Effector memory CD4-positive, alpha-beta T cell (primary cell): ENCODE results near the gene CDC26.

ENCODE experiments used
- DNase-seq, 3 donors: peaks; one replicate each; pipeline ENCODE4 v3.0.0-alpha.2; 2020
- H3K27ac ChIP-seq: 2 replicates; pipeline ENCODE4 v1.7.0; 2013; ENCODE audit warnings: mild to moderate bottlenecking, low read length, moderate library complexity; ENCODE audit not compliant: insufficient read depth, poor library complexity, severe bottlenecking
- H3K27me3 ChIP-seq: replicated peaks from 2 replicates; pipeline ENCODE4 v1.7.0; 2013; ENCODE audit warnings: mild to moderate bottlenecking, low read length; ENCODE audit not compliant: insufficient read depth, control insufficient read depth, poor library complexity, severe bottlenecking
- H3K36me3 ChIP-seq: 2 replicates; pipeline ENCODE4 v1.7.0; 2013; ENCODE audit warnings: mild to moderate bottlenecking, low read length, moderate library complexity; ENCODE audit not compliant: control insufficient read depth, insufficient read depth
- H3K4me1 ChIP-seq: 2 replicates; pipeline ENCODE4 v1.7.0; 2013; ENCODE audit warnings: low read length, mild to moderate bottlenecking; ENCODE audit not compliant: control insufficient read depth, insufficient read depth, poor library complexity, severe bottlenecking
- H3K4me3 ChIP-seq: 2 replicates; pipeline ENCODE4 v1.7.0; 2013; ENCODE audit warnings: low read length, low read depth, mild to moderate bottlenecking; ENCODE audit not compliant: insufficient read depth, poor library complexity, severe bottlenecking
- H3K9me3 ChIP-seq: 2 replicates; pipeline ENCODE4 v1.7.0; 2013; ENCODE audit warnings: mild to moderate bottlenecking, low read length, moderate library complexity; ENCODE audit not compliant: control insufficient read depth
- total RNA-seq, 3 donors: gene quantifications; one replicate each; lab custom pipeline; 2026; lab: John Stamatoyannopoulos, UW

The CDC26 gene
- total RNA-seq = 8.8 to 13.7 (median 10.0) reads per million in 3 donors

GRCh38 chr9:113275157-113276131 is at the start of gene CDC26, which contains the start of gene PRPF4:
Gene CDC26, minus strand, starts transcription at chr9:113275572. Its CDS starts 3,065 bp downstream, at chr9:113272507.
Gene PRPF4, plus strand, starts transcription at chr9:113275658. Its CDS starts 86 bp downstream, at chr9:113275744.
- no peaks in the 10 kb centered on the region for H3K27me3 ChIP-seq
- peaks cover 5% of the 10 kb centered on the region for H3K4me1 ChIP-seq
- no peaks in the 10 kb centered on the region for H3K9me3 ChIP-seq
- DNase-seq = peak; percentile 88 to 94 (median 90)
- H3K4me3 ChIP-seq = peak within 1 kb of the TSS; percentile 88
- peak within 1 kb of the TSS; percentile 95 for H3K27ac ChIP-seq
- H3K36me3 ChIP-seq = peaks cover 35% of the 10 kb centered on the region

- Histone ChIP-seq H3K36me3 (no peaks in the 10 kb centered on the region), H3K9me3 (no peaks in the 10 kb centered on the region), H3K27me3 (no peaks in the 10 kb centered on the region), H3K4me3 (no peak overlapping the region), H3K4me1 (no peaks in the 10 kb centered on the region), H3K27ac (no peak overlapping the region)
- DNase-seq = no peak
Observed at GRCh38 chr9:113322671-113323070, 47.3 kb upstream of the CDC26 start.

- no peak overlapping the region for H3K4me3 ChIP-seq
- DNase-seq = no peak
- no peaks in the 10 kb centered on the region for H3K4me1 ChIP-seq
- H3K27ac ChIP-seq = no peak overlapping the region
- H3K9me3 ChIP-seq = no peaks in the 10 kb centered on the region
- H3K27me3 ChIP-seq = no peaks in the 10 kb centered on the region
- no peaks in the 10 kb centered on the region for H3K36me3 ChIP-seq
Observed at GRCh38 chr9:113320051-113320450, 44.7 kb upstream of the CDC26 start.

GRCh38 chr9:113319054-113319453 is 43.7 kb upstream of the CDC26 start:
- no peaks in the 10 kb centered on the region for H3K27me3 ChIP-seq
- H3K9me3 ChIP-seq = no peaks in the 10 kb centered on the region
- H3K27ac ChIP-seq = no peak overlapping the region
- H3K36me3 ChIP-seq = no peaks in the 10 kb centered on the region
- no peak overlapping the region for H3K4me3 ChIP-seq
- H3K4me1 ChIP-seq = no peaks in the 10 kb centered on the region
- DNase-seq = no peak

GRCh38 chr9:113317777-113318176 is 42.4 kb upstream of the CDC26 start:
- DNase-seq = no peak
- Histone ChIP-seq H3K4me3 (no peak overlapping the region), H3K27me3 (no peaks in the 10 kb centered on the region), H3K9me3 (no peaks in the 10 kb centered on the region), H3K27ac (no peak overlapping the region), H3K36me3 (no peaks in the 10 kb centered on the region), H3K4me1 (no peaks in the 10 kb centered on the region)

- no peaks in the 10 kb centered on the region for H3K4me1 ChIP-seq
- H3K4me3 ChIP-seq = no peak overlapping the region
- H3K27ac ChIP-seq = no peak overlapping the region
- no peaks in the 10 kb centered on the region for H3K36me3 ChIP-seq
- no peak for DNase-seq
- H3K9me3 ChIP-seq = no peaks in the 10 kb centered on the region
- no peaks in the 10 kb centered on the region for H3K27me3 ChIP-seq
Observed at GRCh38 chr9:113316030-113316429, 40.7 kb upstream of the CDC26 start.

GRCh38 chr9:113315231-113315630 is 39.9 kb upstream of the CDC26 start:
- Histone ChIP-seq H3K27me3 (no peaks in the 10 kb centered on the region), H3K4me3 (no peak overlapping the region), H3K9me3 (no peaks in the 10 kb centered on the region), H3K36me3 (no peaks in the 10 kb centered on the region), H3K27ac (no peak overlapping the region), H3K4me1 (no peaks in the 10 kb centered on the region)
- DNase-seq = no peak

GRCh38 chr9:113313261-113313660 is 37.9 kb upstream of the CDC26 start:
- Histone ChIP-seq H3K9me3 (no peaks in the 10 kb centered on the region), H3K27me3 (no peaks in the 10 kb centered on the region), H3K4me1 (no peaks in the 10 kb centered on the region), H3K27ac (no peak overlapping the region), H3K4me3 (no peak overlapping the region), H3K36me3 (no peaks in the 10 kb centered on the region)
- DNase-seq = no peak

GRCh38 chr9:113311961-113312360 is 36.6 kb upstream of the CDC26 start:
- Histone ChIP-seq H3K9me3 (no peaks in the 10 kb centered on the region), H3K36me3 (no peaks in the 10 kb centered on the region), H3K27me3 (no peaks in the 10 kb centered on the region), H3K4me1 (no peaks in the 10 kb centered on the region), H3K27ac (no peak overlapping the region), H3K4me3 (no peak overlapping the region)
- no peak for DNase-seq

GRCh38 chr9:113310538-113310937 is 35.2 kb upstream of the CDC26 start:
- Histone ChIP-seq H3K36me3 (no peaks in the 10 kb centered on the region), H3K27ac (no peak overlapping the region), H3K9me3 (no peaks in the 10 kb centered on the region), H3K4me3 (no peak overlapping the region), H3K4me1 (no peaks in the 10 kb centered on the region), H3K27me3 (no peaks in the 10 kb centered on the region)
- no peak for DNase-seq
